ENCODE results near the gene MDM2. TPM values are rescaled to one million over a fixed set of nuclear protein-coding genes. Genes with fewer than 3 reads are reported as not detected.

Gene MDM2
- polyA plus RNA-seq, 2 of the 4 experiments (the other 2 are of a cell fraction) = 40.3 to 96.4 TPM

GRCh38 chr12:68793975-68794652 is 13.9 kb upstream of the MDM2 start (continued):
- TF ChIP-seq MAX (IDR thresholded peaks at IDR 0.05) (no peak), EHMT2 (IDR thresholded peaks at IDR 0.05; ENCODE audit: low read depth) (no peak), MAFK (IDR thresholded peaks at IDR 0.05; ENCODE audit: partially characterized antibody) (no peak)
- TF ChIP-seq, protein P1, sequence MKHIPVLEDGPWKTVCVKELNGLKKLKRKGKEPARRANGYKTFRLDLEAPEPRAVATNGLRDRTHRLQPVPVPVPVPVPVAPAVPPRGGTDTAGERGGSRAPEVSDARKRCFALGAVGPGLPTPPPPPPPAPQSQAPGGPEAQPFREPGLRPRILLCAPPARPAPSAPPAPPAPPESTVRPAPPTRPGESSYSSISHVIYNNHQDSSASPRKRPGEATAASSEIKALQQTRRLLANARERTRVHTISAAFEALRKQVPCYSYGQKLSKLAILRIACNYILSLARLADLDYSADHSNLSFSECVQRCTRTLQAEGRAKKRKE (CRISPR knock-in tag; IDR thresholded peaks at IDR 0.05; ENCODE audit: low read depth) = no peak
- TF ChIP-seq, protein P2, sequence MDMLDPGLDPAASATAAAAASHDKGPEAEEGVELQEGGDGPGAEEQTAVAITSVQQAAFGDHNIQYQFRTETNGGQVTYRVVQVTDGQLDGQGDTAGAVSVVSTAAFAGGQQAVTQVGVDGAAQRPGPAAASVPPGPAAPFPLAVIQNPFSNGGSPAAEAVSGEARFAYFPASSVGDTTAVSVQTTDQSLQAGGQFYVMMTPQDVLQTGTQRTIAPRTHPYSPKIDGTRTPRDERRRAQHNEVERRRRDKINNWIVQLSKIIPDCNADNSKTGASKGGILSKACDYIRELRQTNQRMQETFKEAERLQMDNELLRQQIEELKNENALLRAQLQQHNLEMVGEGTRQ (IDR thresholded peaks at IDR 0.05) = no peak

DNA sequence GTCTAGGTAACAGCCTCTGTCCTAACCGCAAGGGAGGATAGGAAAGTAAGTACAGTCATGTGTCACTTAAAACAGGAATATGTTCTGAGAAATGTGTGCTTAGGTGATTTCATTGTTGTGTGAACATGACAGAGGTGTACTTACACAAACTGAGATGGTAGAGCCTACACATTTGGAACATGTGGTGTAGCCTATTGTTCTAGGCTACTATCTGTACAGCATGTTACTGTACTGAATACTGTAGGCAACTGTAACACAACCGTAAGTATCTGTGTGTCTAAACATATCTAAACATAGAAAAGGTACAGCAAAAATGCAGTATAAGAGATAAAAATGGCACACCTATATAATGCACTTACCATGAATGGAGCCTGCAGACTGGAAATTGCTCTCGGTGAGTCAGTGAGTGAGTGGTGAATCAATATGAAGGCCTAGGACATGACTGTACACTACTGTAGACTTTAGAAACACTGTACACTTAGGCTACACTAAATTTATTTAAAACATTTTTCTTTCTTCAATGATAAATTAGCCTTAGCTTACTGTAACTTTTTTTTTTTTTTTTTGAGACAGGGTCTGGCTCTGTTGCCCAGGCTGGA is 13.2 kb upstream of the MDM2 start:
- POLR2A ChIA-PET = interaction anchor here (0.8 kb wide), 1 partner anchor 49 kb away, joined by 3 read pairs; the partner anchor contains the start of gene SLC35E3
- Histone ChIP-seq H3K9me3 (no peaks in the 10 kb centered on the region), H3K4me1 (0 out of 3 replicates have a peak, but pooled peaks cover 2% of the 10 kb centered on the region), H3K4me3 (no peak overlapping the region), H3K27ac (no peak overlapping the region), H3K4me2 (no peak overlapping the region)
- CTCF ChIA-PET = interaction anchor here (0.6 to 4.1 kb wide), 2 partner anchors 10 to 13 kb away, joined by 3 to 19 read pairs; partner anchors contain the start of gene MDM2
- 72% methylated on average over 3 of the region's 3 CpGs for WGBS (ENCODE audit: missing lambda C conversion rate)
- TF ChIP-seq FOSL2 (IDR thresholded peaks at IDR 0.05) (no peak), FOSL2 (CRISPR knock-in tag; IDR thresholded peaks at IDR 0.05) (peak; percentile 43; the same call in 1 of the 2 replicates), MAX (IDR thresholded peaks at IDR 0.05) (no peak), POLR2AphosphoS2 (conservative IDR thresholded peaks at IDR 0.05; ENCODE audit: low read length) (no peak)
- ATAC-seq = peak; percentile 38 to 63; a peak in 2 of 6 replicates
- FAIRE-seq = no peak
- no peak for DNase-seq (ENCODE audit: low read depth in 1 of 2, low spot score in 1 of 2)

DNA sequence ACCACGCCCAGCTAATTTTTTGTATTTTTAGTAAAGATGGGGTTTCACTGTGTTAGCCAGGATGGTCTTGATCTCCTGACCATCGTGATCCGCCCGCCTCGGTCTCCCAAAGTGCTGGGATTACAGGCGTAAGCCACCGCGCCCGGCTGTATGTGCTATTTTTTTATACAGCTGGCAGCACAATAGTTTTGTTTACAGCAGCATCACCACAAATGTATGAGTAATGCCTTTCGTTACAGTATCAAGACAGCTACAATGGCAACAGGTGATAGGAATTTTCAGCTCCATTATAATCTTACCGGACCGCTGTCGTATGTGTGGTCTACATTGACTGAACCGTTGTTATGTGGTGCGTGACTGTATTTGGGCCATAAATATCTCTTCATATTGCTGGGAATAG is 11.6 kb upstream of the MDM2 start:
- Histone ChIP-seq H3K4me1 (0 out of 3 replicates have a peak, but pooled peaks cover 2% of the 10 kb centered on the region), H3K9me3 (no peaks in the 10 kb centered on the region), H3K27ac (no peak overlapping the region), H3K4me2 (no peak overlapping the region), H3K4me3 (no peak overlapping the region)
- WGBS (ENCODE audit: missing lambda C conversion rate) = 96% methylated on average over 15 of the region's 15 CpGs
- no peak for TF ChIP-seq FOSL2 (IDR thresholded peaks at IDR 0.05)
- no peak for TF ChIP-seq FOSL2 (CRISPR knock-in tag; IDR thresholded peaks at IDR 0.05)
- TF ChIP-seq CBX8 (IDR thresholded peaks at IDR 0.05) = no peak
- TF ChIP-seq NFE2L2 (conservative IDR thresholded peaks at IDR 0.05; ENCODE audit: low read length) = no peak
- no peak for TF ChIP-seq RARB (CRISPR knock-in tag; IDR thresholded peaks at IDR 0.05)
- TF ChIP-seq KDM1A (IDR thresholded peaks at IDR 0.05; ENCODE audit: low read depth) = no peak
- TF ChIP-seq HOXA7 (CRISPR knock-in tag; IDR thresholded peaks at IDR 0.05) = no peak
- TF ChIP-seq RAD21 (conservative IDR thresholded peaks at IDR 0.05 in 1 of 2, IDR thresholded peaks at IDR 0.05 in 1 of 2) = no peak
- TF ChIP-seq PBX3 (IDR thresholded peaks at IDR 0.05) = no peak
- TF ChIP-seq, protein P1 (CRISPR knock-in tag; IDR thresholded peaks at IDR 0.05; ENCODE audit: low read depth) = no peak
- TF ChIP-seq, protein P3, sequence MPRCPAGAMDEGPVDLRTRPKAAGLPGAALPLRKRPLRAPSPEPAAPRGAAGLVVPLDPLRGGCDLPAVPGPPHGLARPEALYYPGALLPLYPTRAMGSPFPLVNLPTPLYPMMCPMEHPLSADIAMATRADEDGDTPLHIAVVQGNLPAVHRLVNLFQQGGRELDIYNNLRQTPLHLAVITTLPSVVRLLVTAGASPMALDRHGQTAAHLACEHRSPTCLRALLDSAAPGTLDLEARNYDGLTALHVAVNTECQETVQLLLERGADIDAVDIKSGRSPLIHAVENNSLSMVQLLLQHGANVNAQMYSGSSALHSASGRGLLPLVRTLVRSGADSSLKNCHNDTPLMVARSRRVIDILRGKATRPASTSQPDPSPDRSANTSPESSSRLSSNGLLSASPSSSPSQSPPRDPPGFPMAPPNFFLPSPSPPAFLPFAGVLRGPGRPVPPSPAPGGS (IDR thresholded peaks at IDR 0.05) = no peak
- TF ChIP-seq POLR2AphosphoS2 (conservative IDR thresholded peaks at IDR 0.05; ENCODE audit: low read length) = no peak
- no peak for TF ChIP-seq EHF (CRISPR knock-in tag; IDR thresholded peaks at IDR 0.05)
- no peak for TF ChIP-seq HOXB5 (CRISPR knock-in tag; IDR thresholded peaks at IDR 0.05)
- DNase-seq (ENCODE audit: low read depth in 1 of 2, low spot score in 1 of 2) = no peak
- POLR2A ChIA-PET = no interaction called here
- ATAC-seq = no peak
- CTCF ChIA-PET = interaction anchor here (0.8 to 4.1 kb wide), 3 partner anchors 11 to 34 kb away, joined by 3 to 19 read pairs (median 7); partner anchors contain the start of gene MDM2
- no peak for FAIRE-seq
